Duodenal mucosa (tissue), 2 donors: ENCODE results near the gene TXNL1.

Experiments used
- H3K27ac ChIP-seq: one replicate; pipeline ENCODE4 v1.7.0; 2013; ENCODE audit warnings: low read depth, low read length
- H3K27me3 ChIP-seq, 2 donors: one replicate each; pipeline ENCODE4 v1.7.0; 2013; ENCODE audit warnings: low read length in 2 of 2, control low read depth in 1 of 2; ENCODE audit not compliant: insufficient read depth in 2 of 2, control insufficient read depth in 1 of 2
- H3K36me3 ChIP-seq, 2 donors: one replicate each; pipeline ENCODE4 v1.7.0; 2013; ENCODE audit warnings: low read length in 2 of 2, control low read depth in 1 of 2; ENCODE audit not compliant: insufficient read depth in 2 of 2, control insufficient read depth in 1 of 2
- H3K4me1 ChIP-seq, 2 donors: one replicate each; pipeline ENCODE4 v1.7.0; 2013; ENCODE audit warnings: low read length in 2 of 2, control low read depth in 1 of 2; ENCODE audit not compliant: insufficient read depth in 2 of 2, control insufficient read depth in 1 of 2
- H3K4me3 ChIP-seq, 2 donors: one replicate each; pipeline ENCODE4 v1.7.0; 2013; ENCODE audit warnings: low read length in 2 of 2, low read depth in 1 of 2
- H3K9ac ChIP-seq, 2 donors: one replicate each; pipeline ENCODE4 v1.7.0; 2013; ENCODE audit warnings: low read length in 2 of 2, low read depth in 1 of 2
- H3K9me3 ChIP-seq, 2 donors: one replicate each; pipeline ENCODE4 v1.7.0; 2013; ENCODE audit warnings: low read length in 2 of 2, control low read depth in 1 of 2; ENCODE audit not compliant: control insufficient read depth in 1 of 2

Gene TXNL1

DNA sequence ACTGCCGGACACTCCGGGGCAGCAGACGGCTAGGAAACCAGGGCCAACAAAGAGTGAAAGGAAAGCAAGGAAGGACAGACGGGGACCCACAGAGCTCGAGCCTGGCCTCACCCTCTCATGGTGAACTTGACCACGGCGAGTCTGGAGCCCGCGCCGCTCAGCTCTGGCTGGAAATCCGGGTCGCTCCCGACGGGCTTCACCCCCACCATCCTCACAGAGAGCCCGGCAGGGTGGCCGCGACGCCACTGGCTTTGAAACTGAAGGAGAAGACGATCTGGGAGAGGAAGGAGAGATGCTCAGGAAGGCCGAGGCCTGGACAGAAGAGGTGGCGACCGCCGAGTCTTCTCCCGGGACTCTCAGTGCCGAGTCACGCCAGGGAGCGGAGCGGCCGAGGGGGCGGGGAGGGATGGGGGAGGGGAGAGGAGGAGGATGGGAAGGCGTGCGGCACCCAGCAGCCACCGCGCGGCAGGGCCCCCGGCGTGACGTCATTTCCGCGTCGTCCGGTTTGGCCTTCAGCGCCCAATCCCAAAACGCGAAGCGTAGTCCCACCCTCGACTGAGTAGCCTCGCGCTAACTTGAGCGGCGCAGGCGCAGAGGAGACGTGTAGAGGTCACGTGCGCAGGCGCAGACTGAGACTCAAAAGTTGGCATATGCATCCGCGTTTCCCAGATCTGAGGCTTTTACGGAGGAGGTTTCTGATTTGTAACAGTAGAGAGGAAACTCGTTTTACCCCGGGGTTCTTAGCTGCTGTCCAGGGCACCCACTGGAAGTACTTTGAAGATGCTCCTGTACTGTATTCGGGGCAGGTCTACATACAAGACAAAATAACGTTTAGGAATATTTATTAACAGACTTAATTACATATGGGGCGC, at the start of gene TXNL1:
TXNL1 (minus strand) TSS at position 361 of the 872 bp plus-strand sequence; CDS start at position 209, 152 bp downstream.
- Histone ChIP-seq H3K4me1 (peaks cover 0 to 22% of the 10 kb centered on the region in 2 donors), H3K27me3 (no peaks in the 10 kb centered on the region), H3K4me3 (peak within 1 kb of the TSS; percentile 88 to 95)

DNA sequence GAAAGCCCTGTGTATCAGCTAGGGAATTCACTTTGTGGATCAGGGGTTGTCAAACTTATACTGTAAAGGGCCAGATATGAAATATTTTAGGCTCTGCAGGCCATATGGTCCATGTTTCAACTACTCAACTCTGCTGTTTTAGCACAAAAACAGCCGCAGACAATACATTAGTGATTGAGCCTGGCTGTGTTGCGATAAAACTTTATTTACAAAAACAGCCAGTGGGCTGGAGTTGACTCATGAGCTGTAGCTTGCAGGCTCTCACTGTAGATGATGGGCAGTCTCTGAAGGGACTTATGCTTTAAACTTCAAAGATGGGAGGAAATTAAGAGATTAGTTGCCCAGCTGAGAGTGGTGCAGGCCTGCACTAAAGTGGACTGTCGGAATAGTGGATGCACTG, 45.9 kb upstream of the TXNL1 start:
- Histone ChIP-seq H3K4me3 (no peak overlapping the region), H3K4me1 (no peaks in the 10 kb centered on the region), H3K9me3 (no peaks in the 10 kb centered on the region), H3K36me3 (peaks cover 0 to 7% of the 10 kb centered on the region in 2 donors), H3K9ac (no peak overlapping the region), H3K27ac (no peak overlapping the region), H3K27me3 (no peaks in the 10 kb centered on the region)

More for the DNA sequence above, at the start of gene TXNL1:
- Histone ChIP-seq H3K9ac (peak within 1 kb of the TSS; percentile 83 to 96), H3K27ac (peak within 1 kb of the TSS; percentile 92), H3K36me3 (peaks cover 0 to 4% of the 10 kb centered on the region in 2 donors), H3K9me3 (no peaks in the 10 kb centered on the region)

DNA sequence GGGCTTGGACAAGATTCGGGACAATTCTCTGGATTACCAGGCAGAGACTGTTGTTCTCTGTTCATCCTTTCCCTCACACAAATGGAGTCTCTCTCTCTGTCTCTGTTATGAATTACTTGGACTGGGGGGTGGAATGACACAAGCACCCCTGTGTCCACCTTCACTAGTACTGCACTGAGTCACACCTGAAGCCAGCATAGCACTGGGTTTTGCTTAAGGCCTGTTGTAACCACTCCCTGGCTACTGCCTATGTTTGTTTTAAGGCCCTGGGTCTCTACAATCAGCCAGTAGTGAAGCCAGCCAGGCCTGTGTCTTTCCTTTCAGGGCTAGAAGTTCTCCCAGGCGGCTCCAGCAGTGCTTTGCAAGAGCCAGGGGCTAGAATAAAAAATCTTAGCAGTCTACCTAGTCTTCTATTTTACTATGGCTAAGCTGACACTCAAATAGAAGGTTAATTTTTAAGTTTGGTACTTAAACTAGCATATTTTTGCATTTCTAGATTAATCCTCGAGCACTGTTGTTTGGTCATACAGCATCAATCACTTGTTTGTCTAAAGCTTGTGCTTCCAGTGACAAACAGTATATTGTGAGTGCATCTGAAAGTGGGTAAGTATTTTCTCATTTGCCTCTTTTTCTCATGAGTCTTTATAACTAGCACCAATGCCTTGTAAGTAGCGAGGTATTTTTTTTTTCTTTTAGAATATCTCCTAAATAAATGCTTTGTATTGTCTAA, 40.6 kb upstream of the TXNL1 start:
- no peaks in the 10 kb centered on the region for H3K4me1 ChIP-seq
- H3K27me3 ChIP-seq = no peaks in the 10 kb centered on the region
- no peak overlapping the region for H3K27ac ChIP-seq
- H3K4me3 ChIP-seq = no peak overlapping the region
- H3K9me3 ChIP-seq = no peaks in the 10 kb centered on the region
- no peaks in the 10 kb centered on the region for H3K36me3 ChIP-seq
- H3K9ac ChIP-seq = no peak overlapping the region

DNA sequence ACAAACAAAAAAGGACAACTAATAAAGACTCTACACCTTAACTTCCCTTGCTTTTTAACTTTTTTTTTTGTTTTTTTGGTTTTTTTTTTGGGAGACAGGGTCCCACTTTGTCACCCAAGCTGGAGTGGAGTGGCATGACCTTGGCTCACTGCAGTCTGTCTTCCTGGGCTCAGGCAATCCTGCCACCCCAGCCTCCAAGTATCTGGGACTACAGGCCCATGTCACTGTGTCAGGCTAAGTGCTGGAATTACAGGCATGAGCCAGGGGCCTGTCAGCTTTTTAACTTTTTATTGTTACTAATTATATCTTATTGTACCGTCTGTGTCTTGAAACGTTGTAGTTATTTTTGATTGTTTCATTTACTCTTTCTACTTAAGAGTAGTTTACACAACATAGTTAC, 38.2 kb upstream of the TXNL1 start:
- H3K9me3 ChIP-seq = no peaks in the 10 kb centered on the region
- H3K4me1 ChIP-seq = no peaks in the 10 kb centered on the region
- no peak overlapping the region for H3K27ac ChIP-seq
- peaks cover 0 to 3% of the 10 kb centered on the region in 2 donors for H3K36me3 ChIP-seq
- no peaks in the 10 kb centered on the region for H3K27me3 ChIP-seq
- no peak overlapping the region for H3K4me3 ChIP-seq
- no peak overlapping the region for H3K9ac ChIP-seq

DNA sequence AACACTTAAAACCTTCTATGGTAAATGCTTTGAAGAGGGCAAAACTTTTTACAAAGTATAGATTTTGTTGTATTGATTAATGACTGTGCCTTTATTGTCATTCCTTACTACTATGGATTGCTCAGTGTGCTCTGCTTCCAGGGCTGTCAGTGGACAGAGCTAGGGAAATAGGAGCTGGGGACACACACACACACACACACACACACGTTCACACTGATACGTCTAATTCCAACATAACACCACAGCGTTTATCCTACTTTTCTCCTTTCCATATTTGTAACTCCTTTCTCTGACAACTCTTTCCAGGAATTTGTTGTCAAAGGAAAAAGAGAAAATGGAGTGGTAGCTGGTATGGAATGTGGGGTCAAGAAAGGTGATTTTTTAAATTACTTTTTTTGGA, 34.6 kb upstream of the TXNL1 start:
- no peak overlapping the region for H3K27ac ChIP-seq

DNA sequence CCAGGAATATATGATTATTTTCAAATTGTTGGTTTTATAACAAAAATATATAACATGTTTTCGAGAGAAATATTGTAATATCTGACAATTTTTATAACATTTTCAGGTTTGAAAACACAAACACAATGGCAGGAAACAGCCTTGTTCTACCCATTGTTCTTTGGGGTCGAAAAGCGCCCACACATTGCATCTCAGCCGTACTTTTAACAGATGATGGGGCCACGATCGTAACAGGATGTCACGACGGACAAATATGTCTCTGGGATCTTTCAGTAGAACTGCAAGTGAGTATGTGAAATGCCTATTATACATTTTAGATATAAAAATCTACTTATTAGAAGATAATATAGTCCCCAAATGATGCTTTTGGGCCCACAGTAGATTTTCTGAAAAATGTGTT, 34.0 kb upstream of the TXNL1 start:
- no peaks in the 10 kb centered on the region for H3K9me3 ChIP-seq
- no peak overlapping the region for H3K4me3 ChIP-seq
- H3K9ac ChIP-seq = no peak overlapping the region
- H3K4me1 ChIP-seq = no peaks in the 10 kb centered on the region
- H3K27me3 ChIP-seq = no peaks in the 10 kb centered on the region
- no peak overlapping the region for H3K27ac ChIP-seq
- H3K36me3 ChIP-seq = peaks cover 0 to 3% of the 10 kb centered on the region in 2 donors

More for the DNA sequence above, 34.6 kb upstream of the TXNL1 start:
- Histone ChIP-seq H3K9ac (no peak overlapping the region), H3K27me3 (no peaks in the 10 kb centered on the region), H3K9me3 (no peaks in the 10 kb centered on the region), H3K4me3 (no peak overlapping the region), H3K36me3 (peaks cover 0 to 3% of the 10 kb centered on the region in 2 donors), H3K4me1 (no peaks in the 10 kb centered on the region)

DNA sequence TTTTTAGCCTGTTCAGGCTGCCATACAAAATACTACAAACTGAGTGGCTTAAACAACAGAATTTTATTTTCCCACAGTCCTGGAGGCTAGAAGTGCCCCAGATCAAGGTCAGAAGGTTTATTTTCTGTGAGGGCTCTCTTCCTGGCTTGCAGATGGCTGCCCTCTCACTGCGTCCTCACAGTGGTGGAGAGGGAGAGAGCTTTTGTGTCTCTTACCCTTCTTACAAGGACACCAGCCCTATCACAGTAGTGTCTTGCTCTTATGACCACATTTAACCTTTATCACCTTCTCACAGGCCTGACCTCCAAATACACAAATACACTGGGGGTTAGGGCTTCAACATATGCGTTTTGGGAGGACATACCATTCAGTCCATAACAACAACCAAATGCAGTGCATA, 24.5 kb upstream of the TXNL1 start:
- no peaks in the 10 kb centered on the region for H3K27me3 ChIP-seq
- no peaks in the 10 kb centered on the region for H3K9me3 ChIP-seq
- no peaks in the 10 kb centered on the region for H3K36me3 ChIP-seq
- H3K27ac ChIP-seq = no peak overlapping the region
- H3K4me1 ChIP-seq = peaks cover 0 to 14% of the 10 kb centered on the region in 2 donors
- H3K4me3 ChIP-seq = no peak overlapping the region
- no peak overlapping the region for H3K9ac ChIP-seq

DNA sequence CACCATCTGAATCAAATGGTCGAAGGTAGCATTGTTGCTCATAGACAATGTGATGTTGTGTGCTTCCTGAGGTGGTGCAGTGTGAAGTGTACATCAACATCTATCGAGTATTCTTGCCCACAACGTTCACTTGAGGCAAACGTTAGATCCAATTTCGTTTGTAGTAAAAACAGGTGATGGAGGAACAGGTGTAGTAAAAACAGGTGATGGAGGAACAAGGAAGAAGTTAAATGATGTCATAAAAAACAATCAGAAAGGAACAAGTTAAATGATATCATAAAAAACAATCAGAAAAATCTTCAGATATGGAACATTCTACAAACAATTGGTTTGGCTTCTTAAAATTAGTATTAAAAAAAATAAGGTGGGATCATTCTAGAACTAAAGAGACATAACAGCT, 24.1 kb upstream of the TXNL1 start:
- Histone ChIP-seq H3K9me3 (no peaks in the 10 kb centered on the region), H3K27ac (no peak overlapping the region), H3K4me3 (no peak overlapping the region), H3K4me1 (peaks cover 0 to 14% of the 10 kb centered on the region in 2 donors), H3K27me3 (no peaks in the 10 kb centered on the region), H3K9ac (no peak overlapping the region), H3K36me3 (no peaks in the 10 kb centered on the region)

DNA sequence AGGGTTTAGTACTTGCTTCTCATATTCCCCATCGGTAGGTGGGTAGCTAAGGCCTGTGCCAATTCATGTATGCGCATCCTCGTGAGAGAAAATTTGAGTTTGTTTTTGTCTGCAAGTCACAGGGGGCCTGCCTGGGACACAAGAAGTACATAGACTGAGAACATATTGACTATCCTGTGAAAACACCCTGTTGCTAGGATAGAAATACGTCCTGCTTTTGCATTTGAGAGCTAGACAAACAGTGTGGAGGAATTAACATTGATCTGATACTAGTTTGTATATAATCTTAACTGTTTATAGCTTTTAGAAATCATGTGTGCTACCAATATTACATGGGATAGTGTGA, 23.6 kb upstream of the TXNL1 start:
- Histone ChIP-seq H3K9ac (no peak overlapping the region), H3K27ac (no peak overlapping the region), H3K4me3 (no peak overlapping the region), H3K4me1 (peaks cover 0 to 14% of the 10 kb centered on the region in 2 donors), H3K36me3 (no peaks in the 10 kb centered on the region), H3K27me3 (no peaks in the 10 kb centered on the region), H3K9me3 (no peaks in the 10 kb centered on the region)

DNA sequence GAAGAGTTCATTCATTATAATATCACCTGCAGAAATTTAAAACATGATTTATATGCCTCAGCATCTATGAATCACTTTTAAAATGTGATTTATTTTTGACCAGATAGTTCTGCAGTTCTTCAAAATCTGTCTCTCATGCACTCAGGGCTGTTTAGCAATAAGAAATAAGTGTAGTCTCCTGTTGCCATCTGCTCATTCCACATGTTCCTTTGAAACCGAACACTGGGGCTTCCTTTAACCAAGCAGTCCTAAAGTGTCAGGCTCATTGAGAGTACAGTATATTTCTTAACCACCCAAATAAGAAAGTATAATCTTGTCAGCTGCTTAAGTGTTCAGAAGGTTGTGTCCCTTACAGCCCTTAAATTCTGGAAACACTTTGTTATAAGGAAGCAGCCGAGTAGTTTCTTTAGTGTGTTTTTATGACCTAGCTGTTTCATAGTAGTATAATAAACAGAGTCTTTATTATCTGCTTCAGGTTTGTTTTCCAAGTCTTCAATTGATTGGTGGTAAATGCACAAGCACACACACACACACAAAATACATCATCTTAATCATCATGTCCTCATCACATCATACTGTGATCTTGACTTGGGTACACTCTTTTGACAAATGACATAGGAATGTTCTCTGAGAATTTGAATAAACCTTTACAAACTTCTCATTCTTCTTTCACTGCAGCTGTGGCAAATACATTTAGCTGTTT, 23.1 kb upstream of the TXNL1 start:
- Histone ChIP-seq H3K27me3 (no peaks in the 10 kb centered on the region), H3K9ac (no peak overlapping the region), H3K4me3 (no peak overlapping the region), H3K4me1 (peaks cover 0 to 14% of the 10 kb centered on the region in 2 donors), H3K36me3 (no peaks in the 10 kb centered on the region), H3K27ac (no peak overlapping the region), H3K9me3 (no peaks in the 10 kb centered on the region)
